K562 (cell line): ENCODE measurements around the gene CUL5. TPM values are rescaled to one million over a fixed set of nuclear protein-coding genes. Genes with fewer than 3 reads are reported as not detected.

Experiments
- CHD7 ChIP-seq: fragments of 200-600 bp; sonication (generic); IDR thresholded peaks from one replicate; pipeline ENCODE4 v1.6.1; 2012; ENCODE audit warnings: mild to moderate bottlenecking, low read depth, low read length, inconsistent platforms
- polyA plus RNA-seq, 8 experiments: library from polyadenylated mRNA; depleted of rRNA in 4 of 8; stranded (reverse) in 5 of 8; unstranded in 3 of 8; fragments of >200 nt; fragmentation: Nextera tagmentation in 2 of 8; fragmentation: Illumina TruSeq in 1 of 8; extraction: Ambion mirVana in 2 of 8; extraction: Trizol in 1 of 8; gene quantifications; 2 replicates each; pipeline versions ENCODE4 v1.2.1 to v1.2.3, GENCODE V29; 2011 to 2014; ENCODE audit warnings: inconsistent platforms in 1 of 8, missing spikeins in 1 of 8
- total RNA-seq, 7 experiments: library from RNA; depleted of rRNA in 6 of 7; stranded (reverse); fragments of >200 nt in 6 of 7; fragmentation: Illumina TruSeq in 2 of 7; extraction: Trizol in 2 of 7; gene quantifications; 2 replicates each; pipeline versions ENCODE4 v1.2.1 to v1.2.3, GENCODE V29; 2011 to 2021; ENCODE audit warnings: low replicate concordance in 1 of 7
- TF ChIP-seq, protein P1 (sequence below): fragments of 450-650 bp; IDR thresholded peaks from 2 replicates; pipeline ENCODE4 v1.6.1; 2014; ENCODE audit warnings: low read depth, mild to moderate bottlenecking, moderate library complexity, borderline replicate concordance

The CUL5 gene
- total and polyA plus RNA-seq, 9 of the 15 experiments (the other 6 are each of a cell fraction or from before 2014, with no cell fraction given): 14.3 to 45.9 (median 23.0) TPM

DNA sequence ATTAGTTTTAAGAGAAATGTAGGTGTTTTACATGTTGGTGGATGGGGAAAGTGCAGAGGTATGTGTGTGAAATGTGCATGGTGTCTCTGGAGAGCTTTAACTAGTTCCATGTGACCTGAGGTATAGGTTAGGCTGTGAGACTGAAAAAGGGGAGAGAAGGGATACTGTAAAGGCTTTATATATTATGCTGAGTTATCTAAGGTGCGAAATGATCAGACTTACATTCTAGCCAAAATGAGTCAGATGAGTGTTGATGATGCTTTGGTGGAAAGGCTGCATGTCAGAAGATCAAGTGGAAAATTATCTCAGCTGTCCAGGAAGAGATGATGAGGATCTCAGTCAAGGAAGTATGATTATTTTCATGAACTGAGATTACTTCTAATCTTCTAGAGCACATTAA is 128.5 kb downstream of the CUL5 start (continued):
- no peak for TF ChIP-seq CHD7
- TF ChIP-seq, protein P1, sequence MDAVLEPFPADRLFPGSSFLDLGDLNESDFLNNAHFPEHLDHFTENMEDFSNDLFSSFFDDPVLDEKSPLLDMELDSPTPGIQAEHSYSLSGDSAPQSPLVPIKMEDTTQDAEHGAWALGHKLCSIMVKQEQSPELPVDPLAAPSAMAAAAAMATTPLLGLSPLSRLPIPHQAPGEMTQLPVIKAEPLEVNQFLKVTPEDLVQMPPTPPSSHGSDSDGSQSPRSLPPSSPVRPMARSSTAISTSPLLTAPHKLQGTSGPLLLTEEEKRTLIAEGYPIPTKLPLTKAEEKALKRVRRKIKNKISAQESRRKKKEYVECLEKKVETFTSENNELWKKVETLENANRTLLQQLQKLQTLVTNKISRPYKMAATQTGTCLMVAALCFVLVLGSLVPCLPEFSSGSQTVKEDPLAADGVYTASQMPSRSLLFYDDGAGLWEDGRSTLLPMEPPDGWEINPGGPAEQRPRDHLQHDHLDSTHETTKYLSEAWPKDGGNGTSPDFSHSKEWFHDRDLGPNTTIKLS: no peak
